Activated T-cell treated with anti-CD3 and anti-CD28 coated beads, Interleukin-2, amount 50 U/mL, for 72 hours (primary cell): ENCODE results near the gene SIX2. TPM values are rescaled to one million over a fixed set of nuclear protein-coding genes. Genes with fewer than 3 reads are reported as not detected.
A peak's percentile ranks its signal among the peaks of the same experiment; 100 is the strongest.
"Not testable (repeated sequence)": the region's sequence is repeated elsewhere in the genome, so short reads cannot be mapped to it uniquely, and the experiment has no call there.

Experiments
- ATAC-seq, 2 donors: fragments of 150-1000 bp; cut with Tn5 transposase; replicated peaks in 1 of 2; 2 replicates each; pipeline ENCODE4 v1.10.0; 2021; ENCODE audit warnings: moderate library complexity in 2 of 2, mild to moderate bottlenecking in 1 of 2
- DNase-seq, 2 donors: peaks; one replicate each; pipeline ENCODE4 v3.0.0; 2021 to 2022; ENCODE audit warnings: mixed read lengths in 1 of 2
- H3K27ac Mint-ChIP-seq: one replicate; pipeline ENCODE4 v1.8.0; 2022; ENCODE audit warnings: mild to moderate bottlenecking, moderate library complexity, mixed read lengths
- H3K27me3 Mint-ChIP-seq: one replicate; pipeline ENCODE4 v1.8.0; 2022; ENCODE audit warnings: low read depth, mixed read lengths
- H3K36me3 Mint-ChIP-seq, 2 donors: one replicate each; pipeline ENCODE4 v1.8.0; 2022; ENCODE audit warnings: mixed read lengths in 2 of 2, mild to moderate bottlenecking in 1 of 2; ENCODE audit not compliant: insufficient read depth in 2 of 2
- H3K4me1 Mint-ChIP-seq: one replicate; pipeline ENCODE4 v1.8.0; 2022; ENCODE audit warnings: low read depth, mixed read lengths
- H3K4me3 Mint-ChIP-seq, 2 donors: one replicate each; pipeline ENCODE4 v1.8.0; 2022; ENCODE audit warnings: mild to moderate bottlenecking in 2 of 2, mixed read lengths in 2 of 2, moderate library complexity in 2 of 2
- H3K9me3 Mint-ChIP-seq, 2 donors: one replicate each; pipeline ENCODE4 v1.8.0; 2022; ENCODE audit warnings: mixed read lengths in 2 of 2
- total RNA-seq, 2 donors: library from RNA; stranded (reverse); gene quantifications; one replicate each; pipeline ENCODE4 v1.2.3, GENCODE V29; 2022

The SIX2 gene
- total RNA-seq, 2 donors from 2014 or later, result 0.12 TPM; not detected in 1

DNA sequence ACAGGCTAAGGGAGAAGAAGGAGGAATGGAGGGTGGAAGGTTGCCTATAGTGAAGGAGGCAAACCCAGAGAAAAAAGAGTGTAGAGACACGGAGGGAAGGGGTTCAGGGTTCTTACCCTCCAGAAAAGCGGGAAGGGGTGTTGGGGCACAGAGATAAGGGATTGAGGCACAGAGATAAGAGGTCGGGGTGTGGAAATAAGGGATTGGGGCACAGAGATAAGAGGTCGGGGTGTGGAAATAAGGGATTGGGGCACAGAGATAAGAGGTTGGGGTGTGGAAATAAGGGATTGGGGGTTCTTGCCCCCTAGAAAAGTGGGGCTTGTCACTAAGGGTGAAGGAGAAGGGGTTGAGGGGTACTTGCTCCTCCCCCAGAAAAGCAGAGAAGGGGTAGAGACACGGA is 29.6 kb upstream of the SIX2 start:
- not testable (repeated sequence) for DNase-seq, H3K4me1 Mint-ChIP-seq, H3K9me3 Mint-ChIP-seq, ATAC-seq, H3K36me3 Mint-ChIP-seq, H3K4me3 Mint-ChIP-seq, H3K27ac Mint-ChIP-seq
- peaks cover 17% of the 10 kb centered on the region for H3K27me3 Mint-ChIP-seq

DNA sequence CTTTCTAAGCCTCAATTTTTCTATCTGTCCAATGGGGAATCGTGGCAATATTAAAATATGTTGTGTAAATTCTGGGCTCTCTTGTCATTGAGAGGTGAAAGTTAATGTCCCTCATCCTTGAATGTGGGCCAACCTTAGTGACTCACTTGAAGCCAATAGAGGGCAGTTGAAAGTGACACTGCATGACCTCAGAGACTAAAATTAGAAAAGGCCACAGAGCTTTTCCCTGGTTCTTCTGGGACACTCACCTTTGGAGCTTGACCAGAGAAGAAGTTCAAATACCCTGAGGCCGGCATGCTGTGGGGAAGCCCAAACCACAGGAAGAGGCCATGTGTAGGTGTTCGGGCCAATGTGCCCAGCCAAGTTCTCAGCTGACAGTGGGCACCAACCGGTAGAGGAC is 24.1 kb upstream of the SIX2 start:
- H3K27me3 Mint-ChIP-seq, result peaks cover 27% of the 10 kb centered on the region
- DNase-seq (no peak), ATAC-seq (no peak)
- no peaks in the 10 kb centered on the region for H3K4me1 Mint-ChIP-seq
- no peak overlapping the region for H3K27ac Mint-ChIP-seq
- H3K9me3 Mint-ChIP-seq, result no peaks in the 10 kb centered on the region
- no peaks in the 10 kb centered on the region for H3K36me3 Mint-ChIP-seq
- no peak overlapping the region for H3K4me3 Mint-ChIP-seq

DNA sequence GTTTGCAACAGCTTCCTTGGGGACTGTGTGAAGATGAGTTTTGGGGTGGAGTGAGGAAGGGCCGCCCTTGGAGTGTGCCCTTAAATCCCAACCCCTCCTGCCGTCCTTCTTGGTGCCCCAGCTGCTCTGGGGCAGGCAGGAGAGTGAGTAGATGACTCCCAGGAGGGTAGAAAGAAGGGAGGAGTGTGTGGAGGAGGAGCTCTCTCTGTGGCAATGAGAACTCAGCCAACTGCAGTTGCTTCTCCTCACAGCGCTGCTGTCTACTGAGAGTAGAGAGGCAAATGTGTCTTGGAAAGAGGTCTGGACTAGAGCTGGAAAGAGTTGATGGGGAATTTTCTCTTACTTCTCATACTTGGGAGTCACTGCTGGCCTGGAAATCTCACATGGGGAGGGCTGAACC is 21.8 kb upstream of the SIX2 start:
- Mint-ChIP-seq H3K27me3 (peaks cover 33% of the 10 kb centered on the region), H3K9me3 (no peaks in the 10 kb centered on the region), H3K27ac (no peak overlapping the region), H3K36me3 (no peaks in the 10 kb centered on the region), H3K4me3 (no peak overlapping the region), H3K4me1 (no peaks in the 10 kb centered on the region)
- ATAC-seq (no peak), DNase-seq (no peak)

DNA sequence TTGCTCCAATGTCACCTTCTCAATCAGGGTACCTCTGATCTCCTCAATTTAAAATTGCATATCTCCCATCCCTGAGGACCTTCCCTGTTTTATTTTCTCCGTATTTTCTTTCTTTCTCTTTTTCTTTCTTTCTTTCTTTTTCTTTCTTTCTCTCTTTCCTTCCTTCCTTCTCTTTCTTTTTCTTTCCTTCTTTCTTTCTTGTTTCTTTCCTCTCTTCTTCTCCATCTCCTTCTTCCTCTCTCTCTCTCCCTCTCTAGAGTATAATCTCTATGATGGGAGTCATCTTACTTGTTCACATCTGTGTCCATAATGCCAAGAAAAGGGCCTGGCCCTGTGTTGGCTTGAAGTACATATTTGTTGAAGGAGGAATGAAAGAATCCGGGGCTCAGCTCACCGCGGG is 21.3 kb upstream of the SIX2 start:
- Mint-ChIP-seq H3K27ac (no peak overlapping the region), H3K36me3 (no peaks in the 10 kb centered on the region), H3K27me3 (peaks cover 37% of the 10 kb centered on the region), H3K4me3 (no peak overlapping the region), H3K4me1 (no peaks in the 10 kb centered on the region), H3K9me3 (no peaks in the 10 kb centered on the region)
- no peak for ATAC-seq
- DNase-seq, result no peak

DNA sequence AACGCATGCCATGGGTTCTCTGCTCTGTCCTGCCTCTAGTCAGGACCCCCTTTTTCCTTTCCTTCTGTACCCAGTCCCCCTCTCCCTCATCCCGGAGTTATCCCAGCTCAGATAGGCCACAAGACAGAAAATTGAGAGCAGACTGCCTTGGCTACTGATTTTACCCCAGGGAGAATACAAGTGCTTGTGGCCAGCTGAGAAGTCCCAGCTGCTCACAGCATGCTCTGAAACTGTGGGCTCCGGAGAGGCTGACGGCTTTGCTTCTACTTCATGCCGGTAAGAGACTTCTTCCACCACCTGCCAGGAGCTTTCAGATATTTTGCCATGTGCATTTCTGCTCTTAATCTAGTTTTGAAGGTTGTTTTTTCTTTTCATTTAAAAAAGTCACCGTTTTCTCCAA is 20.0 kb upstream of the SIX2 start:
- H3K27me3 Mint-ChIP-seq, result peaks cover 42% of the 10 kb centered on the region
- H3K36me3 Mint-ChIP-seq, result no peaks in the 10 kb centered on the region
- no peaks in the 10 kb centered on the region for H3K9me3 Mint-ChIP-seq
- H3K4me3 Mint-ChIP-seq, result no peak overlapping the region
- no peaks in the 10 kb centered on the region for H3K4me1 Mint-ChIP-seq
- DNase-seq (no peak), ATAC-seq (no peak)
- no peak overlapping the region for H3K27ac Mint-ChIP-seq

DNA sequence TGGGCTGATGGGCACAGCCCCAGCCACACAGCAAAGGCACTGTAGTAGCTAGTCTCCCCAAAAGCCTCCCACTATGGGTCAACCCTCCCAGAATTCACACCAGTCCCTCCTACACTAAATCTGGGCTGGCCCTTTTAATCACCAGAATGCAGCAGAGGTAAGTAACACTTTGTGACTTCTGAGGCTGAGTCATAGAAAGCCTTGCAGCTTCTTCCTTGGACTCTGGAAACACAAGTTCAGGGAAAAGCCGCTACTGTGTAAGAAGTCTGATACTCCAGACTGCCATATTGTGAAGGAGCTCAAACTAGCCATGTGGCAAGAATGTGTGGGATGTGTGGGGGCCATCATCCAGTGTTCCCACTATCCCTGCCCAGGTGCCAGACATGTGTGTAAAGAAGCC is 19.0 kb upstream of the SIX2 start:
- H3K27me3 Mint-ChIP-seq, result peaks cover 36% of the 10 kb centered on the region
- no peak for ATAC-seq
- no peaks in the 10 kb centered on the region for H3K9me3 Mint-ChIP-seq
- no peak for DNase-seq
- no peaks in the 10 kb centered on the region for H3K36me3 Mint-ChIP-seq
- H3K27ac Mint-ChIP-seq, result no peak overlapping the region
- H3K4me1 Mint-ChIP-seq, result no peaks in the 10 kb centered on the region
- H3K4me3 Mint-ChIP-seq, result no peak overlapping the region

DNA sequence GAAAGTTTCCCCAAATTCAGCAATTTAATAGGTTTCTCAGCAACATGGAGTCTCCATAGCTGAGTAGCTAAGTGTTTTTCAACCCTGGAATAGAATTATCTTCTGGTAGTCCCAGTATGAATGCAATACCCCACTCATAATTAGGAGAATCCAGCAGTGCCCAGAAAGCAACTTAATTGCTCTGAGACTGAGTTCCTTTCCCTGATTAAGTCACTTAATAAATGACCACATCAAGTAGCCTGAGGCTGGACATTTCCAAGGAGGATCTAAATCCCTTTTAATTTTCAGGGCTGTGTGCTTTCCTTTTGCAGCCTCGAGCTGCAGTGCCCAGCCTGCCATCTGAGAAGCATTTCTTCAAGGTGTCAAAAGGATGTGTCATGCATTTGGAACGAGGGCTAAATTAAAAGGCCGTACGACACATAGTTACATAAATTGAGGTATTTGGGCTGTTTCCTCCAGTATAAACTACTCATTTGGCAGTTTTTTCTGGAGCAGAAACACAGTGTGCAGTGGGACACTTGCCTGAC is 17.7 kb upstream of the SIX2 start:
- H3K9me3 Mint-ChIP-seq, result no peaks in the 10 kb centered on the region
- DNase-seq (no peak), ATAC-seq (no peak)
- H3K27me3 Mint-ChIP-seq, result peaks cover 46% of the 10 kb centered on the region
- no peaks in the 10 kb centered on the region for H3K36me3 Mint-ChIP-seq
- no peaks in the 10 kb centered on the region for H3K4me1 Mint-ChIP-seq
- no peak overlapping the region for H3K27ac Mint-ChIP-seq
- no peak overlapping the region for H3K4me3 Mint-ChIP-seq

DNA sequence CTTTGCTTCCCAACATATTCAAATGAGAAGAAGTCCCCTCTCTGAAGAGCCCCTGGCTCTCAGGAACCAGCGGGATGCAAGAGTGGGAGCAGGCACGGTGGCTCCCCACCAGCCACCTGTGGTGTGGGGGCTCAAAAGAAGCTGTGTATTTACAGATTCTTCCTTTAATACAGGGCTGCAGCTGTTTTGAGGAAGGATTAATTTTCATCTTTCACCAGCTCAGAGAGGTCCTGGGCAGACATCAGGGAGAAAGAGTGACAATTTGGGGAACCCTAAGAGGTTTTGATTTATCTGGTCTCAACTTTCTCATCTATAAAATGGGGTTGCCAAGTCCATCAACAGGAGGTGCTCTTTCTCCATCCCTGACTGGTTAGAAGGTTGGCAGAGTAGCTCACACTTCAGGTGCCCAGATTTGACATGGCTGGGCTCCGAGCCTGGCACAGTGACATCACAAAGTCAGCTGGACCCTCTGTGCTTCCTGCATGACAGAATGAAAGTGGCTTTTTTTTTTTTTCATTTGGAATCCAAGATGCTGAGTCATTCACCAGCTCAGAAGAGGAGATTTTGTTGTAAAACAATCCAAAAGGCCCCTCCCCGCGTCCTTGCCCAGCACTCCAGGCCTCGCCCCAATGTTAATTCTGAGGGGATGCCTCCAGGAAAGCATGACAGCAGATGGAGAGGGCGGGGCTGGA is 15.5 kb upstream of the SIX2 start:
- H3K4me1 Mint-ChIP-seq, result no peaks in the 10 kb centered on the region
- H3K36me3 Mint-ChIP-seq, result no peaks in the 10 kb centered on the region
- H3K4me3 Mint-ChIP-seq, result no peak overlapping the region
- H3K9me3 Mint-ChIP-seq, result no peaks in the 10 kb centered on the region
- DNase-seq, result no peak
- ATAC-seq, result no peak
- no peak overlapping the region for H3K27ac Mint-ChIP-seq
- peaks cover 37% of the 10 kb centered on the region for H3K27me3 Mint-ChIP-seq

DNA sequence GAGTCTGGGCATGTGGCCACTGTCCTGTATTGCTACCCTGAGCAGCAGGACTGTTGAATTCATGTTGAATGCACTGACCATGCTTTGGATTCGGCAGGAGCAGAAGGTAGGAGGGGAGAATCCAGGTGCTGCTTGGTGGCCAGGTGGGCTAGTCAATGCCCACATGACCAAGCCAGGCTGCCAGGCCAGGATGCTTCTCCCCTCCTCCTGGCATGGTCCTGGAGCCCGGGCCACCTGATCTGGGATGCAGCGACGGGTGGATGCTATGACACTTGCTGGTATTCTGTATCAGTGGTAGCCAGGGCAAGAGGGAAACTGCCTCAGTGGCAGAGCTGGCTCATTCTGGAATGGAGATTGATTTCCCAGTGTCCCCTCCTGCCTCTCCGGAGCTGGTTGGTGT is 14.8 kb upstream of the SIX2 start:
- Mint-ChIP-seq H3K27me3 (peaks cover 38% of the 10 kb centered on the region), H3K4me1 (no peaks in the 10 kb centered on the region), H3K4me3 (no peak overlapping the region), H3K36me3 (no peaks in the 10 kb centered on the region), H3K9me3 (no peaks in the 10 kb centered on the region), H3K27ac (no peak overlapping the region)
- no peak for DNase-seq
- ATAC-seq, result no peak

DNA sequence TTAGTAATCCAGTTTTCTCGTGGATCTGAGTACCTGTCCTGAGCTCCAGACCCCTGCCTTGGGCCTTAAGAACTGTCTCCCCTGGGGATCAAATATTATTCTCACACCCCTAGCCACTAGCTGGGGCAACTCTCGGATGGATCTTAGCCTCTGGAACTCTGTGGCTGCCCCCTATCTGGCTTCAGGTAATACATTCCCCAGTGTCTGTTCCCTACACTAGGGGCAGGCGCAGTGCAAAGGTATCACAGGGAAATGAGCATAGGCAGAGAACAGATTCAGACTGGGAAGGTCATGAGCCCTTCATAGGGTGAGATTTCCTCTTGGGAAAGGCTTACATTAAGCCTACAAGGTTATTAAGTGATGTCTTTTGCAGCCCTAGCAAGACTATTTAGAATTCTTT is 11.2 kb upstream of the SIX2 start:
- H3K4me3 Mint-ChIP-seq, result no peak overlapping the region
- H3K36me3 Mint-ChIP-seq, result no peaks in the 10 kb centered on the region
- H3K4me1 Mint-ChIP-seq, result no peaks in the 10 kb centered on the region
- H3K27me3 Mint-ChIP-seq, result peaks cover 52% of the 10 kb centered on the region
- no peak overlapping the region for H3K27ac Mint-ChIP-seq
- DNase-seq (no peak), ATAC-seq (no peak)
- no peaks in the 10 kb centered on the region for H3K9me3 Mint-ChIP-seq

DNA sequence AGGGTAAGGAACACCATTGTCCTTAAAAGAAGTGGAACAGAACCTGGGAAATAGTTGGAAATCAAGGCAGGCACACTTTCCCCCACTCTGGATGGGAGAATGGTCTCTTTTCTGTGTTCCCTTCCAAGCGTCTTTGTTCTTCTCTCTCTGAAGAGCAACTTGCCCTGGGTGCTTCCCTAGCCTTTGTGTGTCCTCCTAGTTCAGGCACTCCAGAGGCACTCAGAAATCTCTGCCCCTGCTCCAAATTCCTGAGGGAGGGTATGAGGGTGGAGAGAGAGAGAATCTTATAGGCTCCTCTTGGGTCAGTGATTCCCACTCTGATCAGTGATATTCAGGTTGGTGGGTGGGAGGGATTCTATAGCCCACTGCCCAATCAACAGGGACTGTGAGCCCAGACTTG is 8.8 kb upstream of the SIX2 start:
- H3K36me3 Mint-ChIP-seq, result no peaks in the 10 kb centered on the region
- H3K27me3 Mint-ChIP-seq, result peaks cover 58% of the 10 kb centered on the region
- no peaks in the 10 kb centered on the region for H3K4me1 Mint-ChIP-seq
- DNase-seq, result no peak
- no peaks in the 10 kb centered on the region for H3K9me3 Mint-ChIP-seq
- H3K4me3 Mint-ChIP-seq, result no peak overlapping the region
- no peak overlapping the region for H3K27ac Mint-ChIP-seq
- ATAC-seq, result no peak

DNA sequence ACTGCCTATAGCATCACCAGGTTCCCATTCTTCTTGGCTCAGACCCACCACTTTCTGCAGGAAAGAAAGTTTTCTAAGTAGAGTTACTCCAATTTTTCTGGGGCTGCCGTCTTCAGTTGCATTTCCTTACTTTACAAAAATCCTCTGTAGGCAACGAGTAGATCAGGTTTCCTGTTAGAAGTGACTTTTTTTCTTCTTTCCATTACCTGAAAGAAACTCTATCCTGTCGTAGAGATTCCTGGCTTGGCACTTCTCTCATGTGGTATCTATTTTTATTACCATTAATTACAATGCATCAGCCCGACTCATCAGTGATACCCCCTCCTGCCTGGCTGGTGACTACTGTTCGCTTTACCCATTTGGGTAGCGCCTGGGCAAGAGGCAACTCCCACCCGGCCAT is 5.6 kb upstream of the SIX2 start:
- ATAC-seq (no peak), DNase-seq (no peak)
- Mint-ChIP-seq H3K4me3 (peak overlapping the region; percentile 50 to 59), H3K36me3 (no peaks in the 10 kb centered on the region), H3K27ac (no peak overlapping the region), H3K9me3 (no peaks in the 10 kb centered on the region), H3K4me1 (peaks cover 17% of the 10 kb centered on the region), H3K27me3 (peaks cover 80% of the 10 kb centered on the region)

DNA sequence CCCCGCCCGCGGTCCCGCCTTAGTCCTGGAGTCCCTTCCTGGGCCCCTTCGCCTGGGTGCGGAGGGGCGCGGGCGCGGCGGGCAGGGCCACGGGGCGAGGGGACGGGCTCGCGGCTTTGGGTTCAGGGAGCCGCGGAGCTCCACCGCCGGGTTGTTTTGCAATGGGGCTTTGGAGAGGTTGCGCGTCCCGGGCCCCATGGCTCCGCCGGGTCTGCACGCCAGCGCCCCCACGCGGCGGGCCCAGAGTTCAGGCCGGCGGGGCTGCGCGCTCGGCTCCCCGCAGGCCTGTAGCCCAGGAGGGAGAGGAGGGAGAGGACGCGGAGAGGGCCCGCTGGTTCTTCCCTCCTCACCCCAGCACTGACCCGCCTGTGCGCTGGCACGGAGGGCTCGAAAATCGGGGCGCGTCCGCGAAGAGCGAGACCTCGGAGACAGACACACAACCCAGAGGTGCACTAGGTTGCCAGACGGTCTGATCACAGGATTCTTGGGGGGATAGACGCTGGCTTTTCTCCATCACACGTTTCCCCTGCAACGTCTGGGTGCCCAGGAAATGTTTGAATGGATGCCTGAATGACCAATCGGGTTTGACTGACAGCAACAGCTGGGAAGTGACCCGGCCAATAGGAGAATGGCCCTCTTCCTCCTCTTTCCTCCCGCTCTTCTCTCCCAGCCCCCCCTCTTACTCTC is 4.9 kb upstream of the SIX2 start:
- Mint-ChIP-seq H3K27me3 (peaks cover 79% of the 10 kb centered on the region), H3K9me3 (no peaks in the 10 kb centered on the region), H3K4me3 (peak overlapping the region; percentile 50 to 59), H3K27ac (no peak overlapping the region), H3K36me3 (no peaks in the 10 kb centered on the region), H3K4me1 (peaks cover 23% of the 10 kb centered on the region)
- DNase-seq, result peak; percentile 59 to 64
- ATAC-seq, result peak; percentile 68 to 77
